Measurements from ENCODE around the gene CNNM2.

- TF ChIP-seq CTCF (IDR thresholded peaks at IDR 0.05) = no peak
- TF ChIP-seq POLR2A (IDR thresholded peaks at IDR 0.05) = no peak
Measured at GRCh38 chr10:102962267-102962666, 44.2 kb downstream of the CNNM2 start.

Data from body of pancreas (tissue), 4 donors.